IPS-NIHi7 (cell line): ENCODE results near the gene LILRB2.
A peak's percentile ranks its signal among the peaks of the same experiment; 100 is the strongest.
"Not testable (repeated sequence)": the region's sequence is repeated elsewhere in the genome, so short reads cannot be mapped to it uniquely, and the experiment has no call there.

Experiments
- DNase-seq: peaks from one replicate; pipeline ENCODE4 v3.0.0; 2012; ENCODE audit warnings: mixed read lengths; ENCODE audit errors: extremely low spot score

The LILRB2 gene

GRCh38 chr19:54281007-54281728, at the start of gene LILRB2:
LILRB2 (minus strand) TSS chr19:54281110; CDS start chr19:54280496, 614 bp downstream.
- no peak for DNase-seq

- DNase-seq = no peak
These were observed 48.7 kb upstream of the LILRB2 start for GRCh38 chr19:54329476-54330165.

- not testable (repeated sequence) for DNase-seq
These were observed 47.9 kb upstream of the LILRB2 start for GRCh38 chr19:54328781-54329180.

- no peak for DNase-seq
These were observed 44.7 kb upstream of the LILRB2 start for GRCh38 chr19:54325631-54326030.

GRCh38 chr19:54325194-54325621, 44.3 kb upstream of the LILRB2 start:
- DNase-seq = peak; percentile 63

- no peak for DNase-seq
These were observed 43.2 kb upstream of the LILRB2 start for GRCh38 chr19:54324071-54324470.

GRCh38 chr19:54322934-54323333, 42.0 kb upstream of the LILRB2 start:
- DNase-seq = not testable (repeated sequence)

GRCh38 chr19:54322295-54322694, 41.4 kb upstream of the LILRB2 start:
- not testable (repeated sequence) for DNase-seq

GRCh38 chr19:54319892-54320670, 39.2 kb upstream of the LILRB2 start:
- no peak for DNase-seq

GRCh38 chr19:54319049-54319448, 38.1 kb upstream of the LILRB2 start:
- no peak for DNase-seq

GRCh38 chr19:54317965-54318240, 37.0 kb upstream of the LILRB2 start:
- no peak for DNase-seq

- DNase-seq = no peak
These were observed 36.4 kb upstream of the LILRB2 start for GRCh38 chr19:54317108-54317964.

- DNase-seq = peak; percentile 65
These were observed 35.8 kb upstream of the LILRB2 start for GRCh38 chr19:54316746-54317107.

GRCh38 chr19:54315956-54316355, 35.0 kb upstream of the LILRB2 start:
- DNase-seq = no peak

GRCh38 chr19:54312436-54313377, 31.8 kb upstream of the LILRB2 start, which contains the start of gene LILRA5:
LILRA5 (minus strand) TSS chr19:54313166; CDS start chr19:54313019, 147 bp downstream.
- no peak for DNase-seq

- no peak for DNase-seq
These were observed 31.1 kb upstream of the LILRB2 start for GRCh38 chr19:54312011-54312410.

- no peak for DNase-seq
These were observed 30.6 kb upstream of the LILRB2 start for GRCh38 chr19:54311486-54311885.

- no peak for DNase-seq
These were observed 29.6 kb upstream of the LILRB2 start for GRCh38 chr19:54310543-54310942.

- no peak for DNase-seq
These were observed 28.9 kb upstream of the LILRB2 start for GRCh38 chr19:54309811-54310210.

GRCh38 chr19:54307389-54308020, 26.6 kb upstream of the LILRB2 start:
- DNase-seq = no peak
